Activated effector memory CD4-positive, alpha-beta T cell treated with Interleukin-2 at 50 U/mL for 16 hours (primary cell): ENCODE results near the gene PROSER2.

Experiments used
- DNase-seq: peaks from one replicate; pipeline ENCODE4 v3.0.0-alpha.2; 2020

PROSER2 gene

DNA sequence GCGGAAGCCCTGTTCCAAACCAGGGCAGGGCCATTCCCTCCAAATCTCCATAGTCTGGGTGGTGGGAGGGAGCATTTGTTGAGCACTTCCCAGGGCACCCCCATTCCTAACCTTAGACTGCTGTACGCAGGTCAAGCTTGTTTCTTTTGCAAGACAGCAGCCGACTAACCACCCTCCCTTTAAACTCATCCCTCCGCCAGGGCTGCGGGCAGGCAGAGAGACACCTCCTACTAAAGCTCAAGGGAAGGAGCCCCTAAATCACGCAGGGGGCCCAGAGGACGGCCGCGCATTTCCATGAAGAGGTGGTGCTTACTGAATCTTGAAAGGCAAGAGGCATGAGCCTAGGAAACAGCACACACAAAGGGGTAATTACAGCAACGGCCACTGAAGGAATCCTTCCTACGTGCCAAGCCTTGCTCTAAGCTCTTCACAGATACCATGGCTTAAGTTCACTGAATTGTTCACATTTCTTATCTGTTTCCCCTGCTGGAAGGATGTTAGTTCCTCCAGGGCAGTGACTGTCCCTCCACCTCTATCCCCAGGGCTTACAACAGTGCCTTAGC is 90.0 kb downstream of the PROSER2 start:
- no peak for DNase-seq

DNA sequence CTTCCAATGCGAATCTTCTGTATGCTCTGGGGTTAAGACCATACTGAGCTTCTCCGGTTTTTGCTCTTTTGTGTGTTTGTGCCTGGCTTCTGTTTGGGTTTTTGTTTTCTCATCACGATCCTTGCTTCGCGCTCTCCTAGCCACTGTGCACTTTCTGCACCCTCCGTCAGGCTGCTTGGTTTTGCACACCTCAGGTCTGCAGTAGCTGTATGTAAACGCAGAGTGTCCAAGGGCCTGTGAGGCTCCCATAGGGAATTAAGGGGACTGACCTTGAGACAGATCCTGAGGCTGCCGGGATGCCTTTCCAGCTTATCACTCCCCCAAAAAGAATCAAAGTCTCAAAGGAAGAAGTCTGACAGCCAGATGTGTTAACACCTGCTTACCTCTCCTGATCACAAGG is 95.2 kb downstream of the PROSER2 start:
- no peak for DNase-seq

GRCh38 chr10:11919271-11919670 is 96.1 kb downstream of the PROSER2 start:
- DNase-seq, result no peak
